ENCODE results near the gene CDC42BPB. TPM values are rescaled to one million over a fixed set of nuclear protein-coding genes. Genes with fewer than 3 reads are reported as not detected.

Gene CDC42BPB
- total and polyA plus RNA-seq, 2 of the 13 experiments (the other 11 are each of a cell fraction or from before 2014, with no cell fraction given) = 19.7 to 32.3 TPM

DNA sequence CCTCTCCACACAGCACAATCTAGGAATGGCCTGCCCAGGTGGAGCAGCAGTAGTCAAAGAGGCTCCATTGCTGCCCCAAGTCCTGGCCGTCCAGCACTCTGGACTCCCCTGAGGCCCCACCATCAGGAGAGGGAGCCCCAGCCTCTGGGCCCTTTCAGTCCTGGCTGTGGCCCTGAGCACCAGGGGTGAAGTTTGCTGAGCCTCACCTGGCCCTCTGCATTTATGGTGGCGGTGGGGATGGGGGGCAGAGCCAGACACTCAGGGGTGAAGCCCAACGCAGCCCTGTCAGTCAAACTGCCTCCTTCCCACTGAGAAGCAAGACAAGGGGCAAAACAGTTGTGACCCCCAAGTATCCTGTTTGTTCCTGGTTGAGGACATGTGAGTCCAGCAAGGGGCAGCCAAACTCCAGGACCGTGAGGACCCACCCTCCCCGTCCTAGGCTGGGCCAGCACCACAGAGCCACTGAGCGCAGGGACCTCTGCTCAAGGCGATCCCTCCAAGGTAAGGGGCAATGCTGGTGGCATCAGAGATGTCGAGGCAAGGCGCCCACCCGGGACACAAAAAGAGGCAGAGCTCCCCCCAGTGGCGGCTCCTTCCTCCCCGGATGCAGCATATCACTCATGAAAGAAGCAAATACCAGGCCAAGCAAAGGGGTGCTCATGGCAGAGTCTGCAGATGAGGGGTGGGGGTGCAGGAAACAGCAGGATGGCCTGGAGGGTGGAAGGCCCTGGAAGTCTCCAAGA is 139.7 kb downstream of the CDC42BPB start (continued):
- TF ChIP-seq, protein P1, sequence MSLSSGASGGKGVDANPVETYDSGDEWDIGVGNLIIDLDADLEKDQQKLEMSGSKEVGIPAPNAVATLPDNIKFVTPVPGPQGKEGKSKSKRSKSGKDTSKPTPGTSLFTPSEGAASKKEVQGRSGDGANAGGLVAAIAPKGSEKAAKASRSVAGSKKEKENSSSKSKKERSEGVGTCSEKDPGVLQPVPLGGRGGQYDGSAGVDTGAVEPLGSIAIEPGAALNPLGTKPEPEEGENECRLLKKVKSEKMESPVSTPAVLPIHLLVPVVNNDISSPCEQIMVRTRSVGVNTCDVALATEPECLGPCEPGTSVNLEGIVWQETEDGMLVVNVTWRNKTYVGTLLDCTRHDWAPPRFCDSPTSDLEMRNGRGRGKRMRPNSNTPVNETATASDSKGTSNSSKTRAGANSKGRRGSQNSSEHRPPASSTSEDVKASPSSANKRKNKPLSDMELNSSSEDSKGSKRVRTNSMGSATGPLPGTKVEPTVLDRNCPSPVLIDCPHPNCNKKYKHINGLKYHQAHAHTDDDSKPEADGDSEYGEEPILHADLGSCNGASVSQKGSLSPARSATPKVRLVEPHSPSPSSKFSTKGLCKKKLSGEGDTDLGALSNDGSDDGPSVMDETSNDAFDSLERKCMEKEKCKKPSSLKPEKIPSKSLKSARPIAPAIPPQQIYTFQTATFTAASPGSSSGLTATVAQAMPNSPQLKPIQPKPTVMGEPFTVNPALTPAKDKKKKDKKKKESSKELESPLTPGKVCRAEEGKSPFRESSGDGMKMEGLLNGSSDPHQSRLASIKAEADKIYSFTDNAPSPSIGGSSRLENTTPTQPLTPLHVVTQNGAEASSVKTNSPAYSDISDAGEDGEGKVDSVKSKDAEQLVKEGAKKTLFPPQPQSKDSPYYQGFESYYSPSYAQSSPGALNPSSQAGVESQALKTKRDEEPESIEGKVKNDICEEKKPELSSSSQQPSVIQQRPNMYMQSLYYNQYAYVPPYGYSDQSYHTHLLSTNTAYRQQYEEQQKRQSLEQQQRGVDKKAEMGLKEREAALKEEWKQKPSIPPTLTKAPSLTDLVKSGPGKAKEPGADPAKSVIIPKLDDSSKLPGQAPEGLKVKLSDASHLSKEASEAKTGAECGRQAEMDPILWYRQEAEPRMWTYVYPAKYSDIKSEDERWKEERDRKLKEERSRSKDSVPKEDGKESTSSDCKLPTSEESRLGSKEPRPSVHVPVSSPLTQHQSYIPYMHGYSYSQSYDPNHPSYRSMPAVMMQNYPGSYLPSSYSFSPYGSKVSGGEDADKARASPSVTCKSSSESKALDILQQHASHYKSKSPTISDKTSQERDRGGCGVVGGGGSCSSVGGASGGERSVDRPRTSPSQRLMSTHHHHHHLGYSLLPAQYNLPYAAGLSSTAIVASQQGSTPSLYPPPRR (CRISPR knock-in tag; IDR thresholded peaks at IDR 0.05; ENCODE audit: borderline replicate concordance) = 0 out of 2 replicates have a peak, but pooled peaks have one; percentile 23
- TF ChIP-seq GPN1 (CRISPR knock-in tag; IDR thresholded peaks at IDR 0.05; ENCODE audit: borderline replicate concordance) (no peak), ZNF572 (CRISPR knock-in tag; IDR thresholded peaks at IDR 0.05) (peak; percentile 56; the same call in 1 of the 2 replicates), RAD21 (CRISPR knock-in tag; IDR thresholded peaks at IDR 0.05) (peak; percentile 72), SMC3 (IDR thresholded peaks at IDR 0.05; ENCODE audit: low read length) (peak; percentile 63)
- TF ChIP-seq, protein P2, sequence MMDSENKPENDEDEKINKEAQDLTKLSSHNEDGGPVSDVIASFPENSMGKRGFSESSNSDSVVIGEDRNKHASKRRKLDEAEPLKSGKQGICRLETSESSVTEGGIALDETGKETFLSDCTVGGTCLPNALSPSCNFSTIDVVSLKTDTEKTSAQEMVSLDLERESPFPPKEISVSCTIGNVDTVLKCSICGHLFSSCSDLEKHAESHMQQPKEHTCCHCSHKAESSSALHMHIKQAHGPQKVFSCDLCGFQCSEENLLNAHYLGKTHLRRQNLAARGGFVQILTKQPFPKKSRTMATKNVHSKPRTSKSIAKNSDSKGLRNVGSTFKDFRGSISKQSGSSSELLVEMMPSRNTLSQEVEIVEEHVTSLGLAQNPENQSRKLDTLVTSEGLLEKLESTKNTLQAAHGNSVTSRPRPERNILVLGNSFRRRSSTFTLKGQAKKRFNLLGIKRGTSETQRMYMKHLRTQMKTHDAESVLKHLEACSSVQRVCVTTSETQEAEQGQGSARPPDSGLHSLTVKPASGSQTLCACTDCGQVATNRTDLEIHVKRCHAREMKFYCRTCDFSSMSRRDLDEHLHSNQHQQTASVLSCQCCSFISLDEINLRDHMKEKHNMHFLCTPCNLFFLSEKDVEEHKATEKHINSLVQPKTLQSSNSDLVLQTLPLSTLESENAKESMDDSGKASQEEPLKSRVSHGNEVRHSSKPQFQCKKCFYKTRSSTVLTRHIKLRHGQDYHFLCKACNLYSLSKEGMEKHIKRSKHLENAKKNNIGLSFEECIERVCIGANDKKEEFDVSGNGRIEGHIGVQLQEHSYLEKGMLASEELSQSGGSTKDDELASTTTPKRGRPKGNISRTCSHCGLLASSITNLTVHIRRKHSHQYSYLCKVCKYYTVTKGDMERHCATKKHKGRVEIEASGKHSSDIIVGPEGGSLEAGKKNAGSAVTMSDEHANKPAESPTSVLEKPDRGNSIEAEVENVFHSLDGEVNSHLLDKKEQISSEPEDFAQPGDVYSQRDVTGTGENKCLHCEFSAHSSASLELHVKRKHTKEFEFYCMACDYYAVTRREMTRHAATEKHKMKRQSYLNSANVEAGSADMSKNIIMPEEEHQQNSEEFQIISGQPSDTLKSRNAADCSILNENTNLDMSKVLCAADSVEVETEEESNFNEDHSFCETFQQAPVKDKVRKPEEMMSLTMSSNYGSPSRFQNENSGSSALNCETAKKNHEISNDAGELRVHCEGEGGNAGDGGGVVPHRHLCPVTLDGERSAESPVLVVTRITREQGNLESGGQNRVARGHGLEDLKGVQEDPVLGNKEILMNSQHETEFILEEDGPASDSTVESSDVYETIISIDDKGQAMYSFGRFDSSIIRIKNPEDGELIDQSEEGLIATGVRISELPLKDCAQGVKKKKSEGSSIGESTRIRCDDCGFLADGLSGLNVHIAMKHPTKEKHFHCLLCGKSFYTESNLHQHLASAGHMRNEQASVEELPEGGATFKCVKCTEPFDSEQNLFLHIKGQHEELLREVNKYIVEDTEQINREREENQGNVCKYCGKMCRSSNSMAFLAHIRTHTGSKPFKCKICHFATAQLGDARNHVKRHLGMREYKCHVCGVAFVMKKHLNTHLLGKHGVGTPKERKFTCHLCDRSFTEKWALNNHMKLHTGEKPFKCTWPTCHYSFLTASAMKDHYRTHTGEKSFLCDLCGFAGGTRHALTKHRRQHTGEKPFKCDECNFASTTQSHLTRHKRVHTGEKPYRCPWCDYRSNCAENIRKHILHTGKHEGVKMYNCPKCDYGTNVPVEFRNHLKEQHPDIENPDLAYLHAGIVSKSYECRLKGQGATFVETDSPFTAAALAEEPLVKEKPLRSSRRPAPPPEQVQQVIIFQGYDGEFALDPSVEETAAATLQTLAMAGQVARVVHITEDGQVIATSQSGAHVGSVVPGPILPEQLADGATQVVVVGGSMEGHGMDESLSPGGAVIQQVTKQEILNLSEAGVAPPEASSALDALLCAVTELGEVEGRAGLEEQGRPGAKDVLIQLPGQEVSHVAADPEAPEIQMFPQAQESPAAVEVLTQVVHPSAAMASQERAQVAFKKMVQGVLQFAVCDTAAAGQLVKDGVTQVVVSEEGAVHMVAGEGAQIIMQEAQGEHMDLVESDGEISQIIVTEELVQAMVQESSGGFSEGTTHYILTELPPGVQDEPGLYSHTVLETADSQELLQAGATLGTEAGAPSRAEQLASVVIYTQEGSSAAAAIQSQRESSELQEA (CRISPR knock-in tag; IDR thresholded peaks at IDR 0.05; ENCODE audit: not compliant biosample characterization) = peak; percentile 45
- TF ChIP-seq, protein P3, sequence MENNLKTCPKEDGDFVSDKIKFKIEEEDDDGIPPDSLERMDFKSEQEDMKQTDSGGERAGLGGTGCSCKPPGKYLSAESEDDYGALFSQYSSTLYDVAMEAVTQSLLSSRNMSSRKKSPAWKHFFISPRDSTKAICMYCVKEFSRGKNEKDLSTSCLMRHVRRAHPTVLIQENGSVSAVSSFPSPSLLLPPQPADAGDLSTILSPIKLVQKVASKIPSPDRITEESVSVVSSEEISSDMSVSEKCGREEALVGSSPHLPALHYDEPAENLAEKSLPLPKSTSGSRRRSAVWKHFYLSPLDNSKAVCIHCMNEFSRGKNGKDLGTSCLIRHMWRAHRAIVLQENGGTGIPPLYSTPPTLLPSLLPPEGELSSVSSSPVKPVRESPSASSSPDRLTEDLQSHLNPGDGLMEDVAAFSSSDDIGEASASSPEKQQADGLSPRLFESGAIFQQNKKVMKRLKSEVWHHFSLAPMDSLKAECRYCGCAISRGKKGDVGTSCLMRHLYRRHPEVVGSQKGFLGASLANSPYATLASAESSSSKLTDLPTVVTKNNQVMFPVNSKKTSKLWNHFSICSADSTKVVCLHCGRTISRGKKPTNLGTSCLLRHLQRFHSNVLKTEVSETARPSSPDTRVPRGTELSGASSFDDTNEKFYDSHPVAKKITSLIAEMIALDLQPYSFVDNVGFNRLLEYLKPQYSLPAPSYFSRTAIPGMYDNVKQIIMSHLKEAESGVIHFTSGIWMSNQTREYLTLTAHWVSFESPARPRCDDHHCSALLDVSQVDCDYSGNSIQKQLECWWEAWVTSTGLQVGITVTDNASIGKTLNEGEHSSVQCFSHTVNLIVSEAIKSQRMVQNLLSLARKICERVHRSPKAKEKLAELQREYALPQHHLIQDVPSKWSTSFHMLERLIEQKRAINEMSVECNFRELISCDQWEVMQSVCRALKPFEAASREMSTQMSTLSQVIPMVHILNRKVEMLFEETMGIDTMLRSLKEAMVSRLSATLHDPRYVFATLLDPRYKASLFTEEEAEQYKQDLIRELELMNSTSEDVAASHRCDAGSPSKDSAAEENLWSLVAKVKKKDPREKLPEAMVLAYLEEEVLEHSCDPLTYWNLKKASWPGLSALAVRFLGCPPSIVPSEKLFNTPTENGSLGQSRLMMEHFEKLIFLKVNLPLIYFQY (CRISPR knock-in tag; IDR thresholded peaks at IDR 0.05; ENCODE audit: borderline replicate concordance) = no peak
